OCI-LY7 (cell line): ENCODE data around the gene GALNT2.

Source experiments
- EZH2phosphoT487 ChIP-seq: fragments of 200-600 bp; sonication (generic); IDR thresholded peaks from 2 replicates; pipeline ENCODE4 v1.6.1; 2018; ENCODE audit warnings: low read depth, borderline replicate concordance, mild to moderate bottlenecking, mixed run types, antibody characterized with exemption, low read length, moderate library complexity, mixed read lengths
- TF ChIP-seq, protein P1 (sequence below): fragments of 200-600 bp; sonication (generic); conservative IDR thresholded peaks from 2 replicates; pipeline ENCODE4 v1.5.1; 2014; ENCODE audit warnings: mild to moderate bottlenecking, antibody characterized with exemption, low read length, moderate library complexity, mixed read lengths

DNA sequence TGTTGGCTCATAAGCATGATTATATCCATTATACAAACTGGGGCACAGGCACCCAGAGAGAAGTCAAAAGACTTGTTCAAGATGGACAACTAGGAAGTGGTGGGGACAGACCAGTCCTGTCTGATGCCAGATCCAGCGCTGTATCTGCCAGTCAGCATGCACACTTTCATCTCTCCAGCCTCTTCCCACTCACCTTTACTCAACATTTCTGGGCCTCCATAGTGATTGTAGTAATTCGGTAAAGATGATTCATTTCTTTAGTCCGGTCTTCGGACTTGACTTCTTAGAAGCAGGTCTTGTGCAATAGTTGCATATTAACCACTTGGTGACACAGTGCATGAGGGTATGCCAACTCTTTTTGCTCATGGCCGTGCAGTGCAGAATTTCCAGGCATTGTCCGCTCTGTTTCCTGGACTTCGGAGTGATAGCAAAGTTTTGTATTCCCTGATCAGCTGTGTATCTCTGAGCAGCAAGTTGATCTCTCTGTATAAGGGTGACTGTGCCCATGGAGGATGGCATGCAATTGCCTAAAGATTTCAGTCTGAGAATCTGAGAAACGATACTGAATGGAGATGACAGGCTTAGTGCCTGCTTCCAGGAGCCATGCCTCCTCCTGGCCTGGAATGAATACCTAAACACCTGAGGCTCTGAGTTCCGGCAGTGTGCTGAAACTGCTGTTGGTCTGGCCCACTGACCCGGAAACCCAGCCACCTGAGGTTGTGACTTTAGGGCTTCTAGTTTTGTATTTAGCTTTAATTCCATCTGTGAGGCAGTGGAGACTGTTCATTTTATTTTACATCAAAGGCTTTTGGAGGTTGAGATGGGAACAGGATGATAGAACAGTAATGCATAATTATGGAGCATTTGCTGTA is 39.0 kb downstream of the GALNT2 start:
- TF ChIP-seq, protein P1, sequence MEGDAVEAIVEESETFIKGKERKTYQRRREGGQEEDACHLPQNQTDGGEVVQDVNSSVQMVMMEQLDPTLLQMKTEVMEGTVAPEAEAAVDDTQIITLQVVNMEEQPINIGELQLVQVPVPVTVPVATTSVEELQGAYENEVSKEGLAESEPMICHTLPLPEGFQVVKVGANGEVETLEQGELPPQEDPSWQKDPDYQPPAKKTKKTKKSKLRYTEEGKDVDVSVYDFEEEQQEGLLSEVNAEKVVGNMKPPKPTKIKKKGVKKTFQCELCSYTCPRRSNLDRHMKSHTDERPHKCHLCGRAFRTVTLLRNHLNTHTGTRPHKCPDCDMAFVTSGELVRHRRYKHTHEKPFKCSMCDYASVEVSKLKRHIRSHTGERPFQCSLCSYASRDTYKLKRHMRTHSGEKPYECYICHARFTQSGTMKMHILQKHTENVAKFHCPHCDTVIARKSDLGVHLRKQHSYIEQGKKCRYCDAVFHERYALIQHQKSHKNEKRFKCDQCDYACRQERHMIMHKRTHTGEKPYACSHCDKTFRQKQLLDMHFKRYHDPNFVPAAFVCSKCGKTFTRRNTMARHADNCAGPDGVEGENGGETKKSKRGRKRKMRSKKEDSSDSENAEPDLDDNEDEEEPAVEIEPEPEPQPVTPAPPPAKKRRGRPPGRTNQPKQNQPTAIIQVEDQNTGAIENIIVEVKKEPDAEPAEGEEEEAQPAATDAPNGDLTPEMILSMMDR = no peak
- no peak for TF ChIP-seq EZH2phosphoT487
